Activated CD8-positive, alpha-beta memory T cell treated with anti-CD3 and anti-CD28 coated beads, Interleukin-2, amount 50 U/mL, for 48 hours (primary cell): ENCODE results near the gene PTPN7.
"Not testable (repeated sequence)": the region's sequence is repeated elsewhere in the genome, so short reads cannot be mapped to it uniquely, and the experiment has no call there.

Experiments used
- DNase-seq: peaks from one replicate; pipeline ENCODE4 v3.0.0-alpha.2; 2020

PTPN7 gene

DNA sequence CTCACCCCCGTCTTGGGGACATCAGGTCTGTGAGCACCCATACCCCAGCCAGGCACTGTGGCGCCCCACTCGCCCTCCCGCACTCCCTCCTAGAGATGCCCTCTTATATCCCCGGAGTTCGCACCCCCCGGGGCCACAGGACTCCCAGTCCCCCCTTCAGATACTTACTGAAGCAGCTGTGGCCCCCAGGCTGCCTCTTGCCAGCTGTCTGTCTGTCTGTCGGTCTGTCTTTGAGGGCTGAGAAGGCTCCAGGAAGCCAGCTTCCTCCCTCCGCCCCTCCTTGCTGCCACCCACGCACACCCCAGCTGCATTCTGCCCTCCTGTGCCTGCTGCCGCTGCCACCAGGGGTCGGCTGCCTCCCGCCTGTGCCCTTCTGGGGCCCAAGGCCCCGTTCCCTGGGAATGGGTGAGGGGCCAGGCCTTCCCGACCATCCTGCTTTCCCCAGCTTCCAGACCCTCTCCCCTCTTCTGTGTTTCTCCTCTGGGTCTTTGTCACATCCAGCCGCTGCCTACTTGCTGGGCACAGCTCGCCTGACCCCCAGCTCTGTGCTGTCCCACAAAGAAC lies at the start of gene PTPN7:
PTPN7 (minus strand) TSS at position 226 of the 564 bp plus-strand sequence. CDS start 1,200 bp downstream, outside the sequence.
- peak; percentile 93 for DNase-seq

- DNase-seq: no peak
Measured at GRCh38 chr1:202208351-202208857, 48.0 kb upstream of the PTPN7 start.

DNA sequence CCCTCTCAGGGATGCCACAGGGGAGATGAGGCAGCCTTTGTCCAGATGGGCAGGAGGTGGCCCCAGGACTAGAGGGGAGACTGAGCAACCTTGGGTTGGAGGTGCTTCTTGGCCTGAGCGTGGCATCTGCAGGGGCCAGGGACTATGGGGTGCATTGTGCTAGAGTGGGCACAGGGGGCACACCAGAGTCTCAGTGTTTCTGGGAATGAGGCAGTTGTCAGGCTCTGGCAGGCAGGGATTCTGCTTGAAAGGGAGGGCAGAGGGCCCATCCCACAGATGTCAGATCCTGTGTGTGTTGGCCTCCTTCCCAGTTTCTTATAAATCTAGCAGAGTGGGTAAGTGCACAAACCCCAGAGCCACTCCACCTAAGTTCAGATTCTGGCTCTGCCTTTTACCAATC lies 46.9 kb upstream of the PTPN7 start:
- DNase-seq: no peak

- no peak for DNase-seq
Measured at GRCh38 chr1:202205523-202206190, 45.3 kb upstream of the PTPN7 start.

GRCh38 chr1:202204065-202204464 lies 43.7 kb upstream of the PTPN7 start:
- no peak for DNase-seq

DNA sequence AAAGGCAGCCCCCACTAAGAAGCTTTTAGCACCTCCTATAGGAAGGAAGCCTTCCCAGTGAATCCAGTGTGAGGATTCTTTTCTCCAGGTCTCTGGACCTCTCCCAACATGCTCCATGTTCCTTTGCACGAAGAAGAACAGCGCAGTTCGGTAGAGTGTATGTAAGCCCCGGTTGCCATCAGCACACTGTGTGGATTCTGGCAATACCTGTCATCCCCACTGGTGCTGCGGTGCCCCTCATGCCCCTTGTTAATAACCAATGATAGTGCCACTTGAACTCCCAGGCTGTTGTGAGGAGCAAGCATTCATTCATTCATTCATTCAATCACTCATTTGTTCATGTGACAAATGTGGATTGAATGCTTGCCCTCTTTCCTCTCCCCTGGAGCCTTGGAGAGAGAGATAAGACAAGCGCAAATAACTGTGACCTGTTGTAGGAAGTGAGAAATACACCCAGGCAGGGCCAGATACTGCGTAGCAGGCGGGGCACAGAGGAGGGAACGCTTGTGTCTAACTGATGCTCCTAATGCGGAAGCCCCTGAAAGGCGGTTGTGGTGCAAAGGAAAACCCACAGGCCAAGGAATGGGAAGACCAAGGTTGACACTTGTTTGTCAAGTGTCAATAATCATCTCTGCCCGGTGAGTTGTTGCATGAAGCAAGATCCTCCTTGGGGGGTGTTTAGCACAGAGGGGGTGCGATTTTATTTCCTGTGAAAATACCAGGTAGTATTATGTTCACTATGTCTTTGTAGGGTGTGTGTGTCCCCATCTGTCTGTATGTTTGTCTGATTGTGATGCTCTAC lies 43.0 kb upstream of the PTPN7 start:
- no peak for DNase-seq

- no peak for DNase-seq
Measured at GRCh38 chr1:202202500-202203168, 42.2 kb upstream of the PTPN7 start.

DNA sequence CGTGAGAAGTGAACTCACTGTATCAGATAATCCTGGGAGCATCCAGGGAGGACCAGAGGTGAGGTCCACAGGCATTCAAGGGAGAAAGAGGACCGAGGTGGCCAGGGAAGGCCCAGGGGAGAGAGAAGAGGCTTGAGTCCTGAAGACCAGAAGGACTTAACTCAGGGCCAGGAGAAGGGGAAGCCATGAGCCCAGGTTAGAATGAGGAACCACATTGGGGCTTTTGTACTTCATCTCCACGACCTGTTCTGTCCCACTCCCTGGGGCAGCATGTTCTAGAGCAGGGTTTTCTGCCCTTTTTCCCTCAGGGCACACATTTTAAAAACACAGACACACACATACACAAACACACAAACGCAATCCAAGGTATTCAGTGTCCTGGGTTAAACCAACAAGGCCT lies 41.6 kb upstream of the PTPN7 start:
- DNase-seq: no peak

DNA sequence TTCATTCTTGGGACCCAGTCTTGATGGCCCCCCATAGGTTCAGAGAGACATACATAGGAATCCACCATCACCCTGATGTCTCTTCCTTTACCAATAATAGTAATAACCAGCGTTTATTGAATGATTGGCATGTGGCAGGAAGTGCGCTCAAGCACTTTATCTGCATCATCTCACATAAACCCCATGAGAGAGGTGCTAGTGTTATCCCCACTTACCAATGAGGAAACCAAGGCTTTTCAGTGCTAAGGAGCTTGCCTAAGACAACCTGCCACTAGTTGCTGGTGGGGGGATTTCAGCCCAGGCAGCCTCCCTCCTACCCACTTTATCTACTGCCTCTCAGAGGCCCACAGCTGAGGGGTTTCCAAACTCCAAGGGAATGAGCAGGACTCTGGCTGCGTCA lies 40.9 kb upstream of the PTPN7 start:
- no peak for DNase-seq

- DNase-seq: no peak
Measured at GRCh38 chr1:202200669-202201068, 40.3 kb upstream of the PTPN7 start.

GRCh38 chr1:202200112-202200548 lies 39.7 kb upstream of the PTPN7 start:
- no peak for DNase-seq

GRCh38 chr1:202199040-202199889 lies 38.9 kb upstream of the PTPN7 start:
- no peak for DNase-seq

GRCh38 chr1:202198366-202198724 lies 37.9 kb upstream of the PTPN7 start:
- DNase-seq: no peak

DNA sequence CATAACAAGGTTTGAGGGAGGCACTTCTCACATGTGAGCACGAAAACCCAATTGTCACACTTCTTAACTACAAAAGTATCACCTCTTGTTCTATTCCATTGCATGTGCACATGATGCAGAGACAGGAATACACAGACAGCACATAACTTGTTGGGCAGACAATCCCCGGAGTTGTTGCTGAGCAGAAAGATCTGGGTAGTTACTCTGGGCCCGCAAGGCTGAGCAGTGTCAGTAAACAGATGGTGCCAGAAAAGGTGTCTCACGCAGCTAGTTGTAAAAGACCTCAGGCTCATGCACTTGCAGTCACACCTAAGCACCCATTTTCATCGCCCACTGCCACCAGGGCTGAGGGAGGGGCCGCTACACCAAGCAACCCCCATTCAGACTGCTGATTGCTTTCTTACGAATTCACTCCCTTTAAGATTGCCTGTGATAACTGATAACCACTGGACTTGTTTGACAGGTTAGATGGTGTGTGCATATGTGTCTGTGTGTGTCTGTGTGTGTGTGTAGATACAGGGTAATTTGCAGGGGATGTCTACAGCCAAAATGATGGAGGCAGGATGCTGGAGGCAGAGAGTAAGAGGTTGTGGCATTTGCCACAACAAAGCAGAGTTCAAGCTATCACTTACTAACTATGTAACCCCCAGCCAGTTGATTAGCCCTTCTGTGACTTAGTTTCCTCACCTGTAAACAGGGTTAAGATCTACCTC lies 37.4 kb upstream of the PTPN7 start:
- no peak for DNase-seq

GRCh38 chr1:202194328-202194648 lies 33.9 kb upstream of the PTPN7 start:
- no peak for DNase-seq

- DNase-seq: no peak
Measured at GRCh38 chr1:202193614-202194327, 33.4 kb upstream of the PTPN7 start, which contains the start of gene LGR6. TSS of gene LGR6 (plus strand) at chr1:202193799. CDS start at chr1:202193990, 191 bp downstream.

DNA sequence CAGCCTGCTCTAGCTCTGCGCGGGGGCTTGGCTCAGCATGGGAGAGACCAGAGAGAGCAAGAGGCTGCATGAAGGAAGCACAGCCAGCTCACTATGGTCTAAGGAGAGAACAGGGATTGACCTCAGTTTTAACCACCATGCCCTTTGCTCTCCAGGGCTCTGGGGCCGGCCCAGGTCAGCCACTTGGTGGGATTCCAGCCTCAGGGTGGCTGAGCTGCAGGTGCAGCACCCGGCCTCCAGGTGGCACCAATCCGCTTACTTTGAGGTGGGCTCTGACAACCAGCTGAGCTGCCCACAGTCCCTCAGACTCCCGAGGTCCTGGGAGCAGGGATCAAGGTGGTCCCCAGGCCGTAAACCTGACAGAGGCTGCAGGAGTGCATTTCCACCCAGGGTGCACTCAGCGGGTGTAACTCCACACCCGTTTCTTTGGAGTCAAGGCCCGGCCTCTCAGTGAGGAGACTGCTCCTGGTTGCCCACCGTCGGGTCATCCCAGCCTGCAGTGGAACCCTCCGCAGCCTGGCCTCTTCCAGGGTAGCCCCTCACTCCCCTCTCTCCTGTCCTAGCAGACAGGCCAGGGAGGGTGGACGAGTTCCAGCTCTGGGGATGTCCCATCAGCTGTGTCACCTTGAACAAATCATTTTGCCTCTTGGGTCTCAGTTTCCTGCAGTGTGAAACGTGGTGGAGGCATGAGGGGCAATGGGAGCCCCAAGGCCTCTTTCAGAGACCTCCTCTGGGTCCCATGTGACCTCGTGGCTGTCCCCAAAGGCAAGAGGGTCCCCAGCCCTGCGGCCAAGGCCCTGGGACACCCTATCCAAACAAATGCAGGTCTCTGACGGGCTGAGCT lies 32.6 kb upstream of the PTPN7 start:
- DNase-seq: peak; percentile 84

GRCh38 chr1:202191391-202191790 lies 31.0 kb upstream of the PTPN7 start:
- DNase-seq: not testable (repeated sequence)

DNA sequence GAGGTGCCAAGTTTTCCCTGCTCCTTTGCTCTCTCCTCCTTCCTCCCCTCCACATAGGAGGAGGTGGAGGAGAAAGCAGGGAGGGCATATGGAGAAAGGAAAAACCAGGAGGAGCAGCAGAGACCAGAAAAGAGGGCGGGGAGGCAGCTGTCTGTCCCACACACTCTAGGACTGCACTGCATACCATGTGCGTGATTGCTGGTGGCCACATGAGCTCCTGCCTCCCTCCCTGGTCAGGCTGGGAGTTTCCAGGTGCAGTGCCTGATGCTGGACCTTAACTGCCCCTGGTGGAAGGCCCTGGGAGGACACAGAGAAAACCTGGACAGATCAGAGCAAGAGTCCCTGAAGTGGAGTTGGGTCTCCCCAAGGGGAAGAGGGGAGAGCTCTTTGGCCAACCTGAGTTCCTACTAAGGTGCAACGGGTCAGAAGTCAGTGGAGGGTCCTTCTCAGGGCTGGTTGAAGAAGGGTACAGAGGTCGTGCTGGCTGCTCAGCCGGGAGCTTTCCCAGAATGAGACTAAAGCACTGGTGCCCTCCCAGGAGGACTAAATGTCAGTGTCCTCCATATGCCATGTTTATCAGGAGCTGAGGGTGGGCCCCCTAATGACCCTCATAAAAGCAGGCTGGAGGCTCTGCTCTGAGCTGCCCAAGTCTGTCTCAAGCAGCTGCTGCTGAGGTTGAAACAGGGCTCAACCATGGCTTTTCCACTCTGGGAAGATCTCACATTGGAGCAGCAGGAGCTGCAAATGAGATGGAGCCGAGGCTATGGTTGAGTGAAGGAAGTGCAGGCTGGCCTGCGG lies 29.7 kb upstream of the PTPN7 start:
- DNase-seq: no peak
